Central memory CD4-positive, alpha-beta T cell (primary cell): ENCODE measurements around the gene TTC38.
"Not testable (repeated sequence)": the region's sequence is repeated elsewhere in the genome, so short reads cannot be mapped to it uniquely, and the experiment has no call there.

Source experiments
- DNase-seq: peaks from one replicate; pipeline ENCODE4 v3.0.0; 2022

The TTC38 gene

GRCh38 chr22:46297151-46297812 lies 29.5 kb downstream of the TTC38 start:
- no peak for DNase-seq

GRCh38 chr22:46299101-46299500 lies 31.3 kb downstream of the TTC38 start:
- DNase-seq, result no peak

- DNase-seq, result no peak
Observed at GRCh38 chr22:46300491-46300890, 32.7 kb downstream of the TTC38 start.

GRCh38 chr22:46303347-46303965 lies 35.6 kb downstream of the TTC38 start:
- no peak for DNase-seq

GRCh38 chr22:46308283-46308988 lies 40.6 kb downstream of the TTC38 start:
- DNase-seq, result no peak

- DNase-seq, result no peak
Observed at GRCh38 chr22:46309526-46310085, 41.8 kb downstream of the TTC38 start.

- no peak for DNase-seq
Observed at GRCh38 chr22:46312056-46312455, 44.2 kb downstream of the TTC38 start.

GRCh38 chr22:46312848-46313247 lies 45.0 kb downstream of the TTC38 start:
- DNase-seq, result not testable (repeated sequence)

- DNase-seq, result no peak
Observed at GRCh38 chr22:46315976-46316375, 48.2 kb downstream of the TTC38 start.

GRCh38 chr22:46317646-46318045 lies 49.8 kb downstream of the TTC38 start:
- DNase-seq, result no peak

GRCh38 chr22:46318576-46318975 lies 50.8 kb downstream of the TTC38 start:
- no peak for DNase-seq

GRCh38 chr22:46319319-46319718 lies 51.5 kb downstream of the TTC38 start:
- DNase-seq, result no peak

- no peak for DNase-seq
Observed at GRCh38 chr22:46320166-46320710, 52.4 kb downstream of the TTC38 start.

- DNase-seq, result no peak
Observed at GRCh38 chr22:46320716-46321386, 53.0 kb downstream of the TTC38 start.

GRCh38 chr22:46322711-46323110 lies 54.9 kb downstream of the TTC38 start:
- no peak for DNase-seq

- no peak for DNase-seq
Observed at GRCh38 chr22:46323162-46323561, 55.4 kb downstream of the TTC38 start.

GRCh38 chr22:46326066-46326680 lies 58.4 kb downstream of the TTC38 start:
- DNase-seq, result no peak

- DNase-seq, result no peak
Observed at GRCh38 chr22:46327691-46328465, 60.1 kb downstream of the TTC38 start.

GRCh38 chr22:46328797-46329196 lies 61.0 kb downstream of the TTC38 start:
- DNase-seq, result no peak

GRCh38 chr22:46329616-46330015 lies 61.8 kb downstream of the TTC38 start:
- no peak for DNase-seq

- no peak for DNase-seq
Observed at GRCh38 chr22:46330426-46330825, 62.6 kb downstream of the TTC38 start.

- DNase-seq, result no peak
Observed at GRCh38 chr22:46331496-46331895, 63.7 kb downstream of the TTC38 start.
